GM23338 (cell line): ENCODE measurements around the gene PUS1.

Source experiments
- CREB1 ChIP-seq: fragments of 250-450 bp; sonication (Bioruptor Pico); IDR thresholded peaks from 2 replicates; pipeline ENCODE4 v1.5.0; 2020; ENCODE audit warnings: low read depth, mild to moderate bottlenecking, moderate library complexity
- ETS1 ChIP-seq: IDR thresholded peaks from 2 replicates; pipeline ENCODE4 v1.6.1; 2016; ENCODE audit warnings: antibody characterized with exemption
- EZH2 ChIP-seq: fragments of 200-600 bp; sonication (generic); IDR thresholded peaks from one replicate; pipeline ENCODE4 v1.8.0; 2017; ENCODE audit warnings: antibody characterized with exemption, mild to moderate bottlenecking, low read depth; ENCODE audit not compliant: unreplicated experiment
- EZH2phosphoT487 ChIP-seq: fragments of 200-600 bp; sonication (generic); IDR thresholded peaks from one replicate; pipeline ENCODE4 v1.8.1; 2018; ENCODE audit warnings: antibody characterized with exemption; ENCODE audit not compliant: unreplicated experiment
- JUNB ChIP-seq: IDR thresholded peaks from one replicate; pipeline ENCODE4 v1.6.1; 2016; ENCODE audit warnings: antibody characterized with exemption; ENCODE audit not compliant: unreplicated experiment
- NANOG ChIP-seq: IDR thresholded peaks from 2 replicates; pipeline ENCODE4 v1.6.1; 2016; ENCODE audit warnings: antibody characterized with exemption, borderline replicate concordance
- POLR2AphosphoS5 ChIP-seq: IDR thresholded peaks from 2 replicates; pipeline ENCODE4 v1.6.1; 2016; ENCODE audit warnings: antibody characterized with exemption, low read depth
- REST ChIP-seq: IDR thresholded peaks from one replicate; pipeline ENCODE4 v1.6.1; 2018; ENCODE audit warnings: antibody characterized with exemption; ENCODE audit not compliant: unreplicated experiment
- ZNF331 ChIP-seq: fragments of 250-450 bp; sonication (Bioruptor Pico); IDR thresholded peaks from 2 replicates; pipeline ENCODE4 v1.5.0; 2020; ENCODE audit warnings: low read depth, mild to moderate bottlenecking, moderate library complexity
- TF ChIP-seq, protein P1 (sequence below), 2 experiments: fragments of 200-600 bp in 1 of 2; sonication (generic) in 1 of 2; conservative IDR thresholded peaks; 2 replicates each; pipeline versions ENCODE4 v1.5.1 to v1.6.1; 2016 to 2017; ENCODE audit warnings: antibody characterized with exemption in 2 of 2, low read depth in 2 of 2, mild to moderate bottlenecking in 2 of 2, moderate library complexity in 1 of 2

- TF ChIP-seq, protein P1, sequence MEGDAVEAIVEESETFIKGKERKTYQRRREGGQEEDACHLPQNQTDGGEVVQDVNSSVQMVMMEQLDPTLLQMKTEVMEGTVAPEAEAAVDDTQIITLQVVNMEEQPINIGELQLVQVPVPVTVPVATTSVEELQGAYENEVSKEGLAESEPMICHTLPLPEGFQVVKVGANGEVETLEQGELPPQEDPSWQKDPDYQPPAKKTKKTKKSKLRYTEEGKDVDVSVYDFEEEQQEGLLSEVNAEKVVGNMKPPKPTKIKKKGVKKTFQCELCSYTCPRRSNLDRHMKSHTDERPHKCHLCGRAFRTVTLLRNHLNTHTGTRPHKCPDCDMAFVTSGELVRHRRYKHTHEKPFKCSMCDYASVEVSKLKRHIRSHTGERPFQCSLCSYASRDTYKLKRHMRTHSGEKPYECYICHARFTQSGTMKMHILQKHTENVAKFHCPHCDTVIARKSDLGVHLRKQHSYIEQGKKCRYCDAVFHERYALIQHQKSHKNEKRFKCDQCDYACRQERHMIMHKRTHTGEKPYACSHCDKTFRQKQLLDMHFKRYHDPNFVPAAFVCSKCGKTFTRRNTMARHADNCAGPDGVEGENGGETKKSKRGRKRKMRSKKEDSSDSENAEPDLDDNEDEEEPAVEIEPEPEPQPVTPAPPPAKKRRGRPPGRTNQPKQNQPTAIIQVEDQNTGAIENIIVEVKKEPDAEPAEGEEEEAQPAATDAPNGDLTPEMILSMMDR (conservative IDR thresholded peaks at IDR 0.05; ENCODE audit: low read depth in 2 of 2): no peak
- TF ChIP-seq EZH2 (no peak), EZH2phosphoT487 (no peak), JUNB (no peak), POLR2AphosphoS5 (no peak), REST (no peak), NANOG (no peak), CREB1 (CRISPR knock-in tag) (no peak), ZNF331 (CRISPR knock-in tag) (no peak), ETS1 (no peak)
Observed at GRCh38 chr12:131979606-131980005, 50.5 kb downstream of the PUS1 start.
